GM12872 (cell line): ENCODE results near the gene PPP1R1B.

Experiments used
- CTCF ChIP-seq: IDR thresholded peaks from 3 replicates; pipeline ENCODE4 v1.5.1; 2011; ENCODE audit warnings: low read depth, mild to moderate bottlenecking, low read length, moderate library complexity; ENCODE audit not compliant: insufficient read depth

The PPP1R1B gene

DNA sequence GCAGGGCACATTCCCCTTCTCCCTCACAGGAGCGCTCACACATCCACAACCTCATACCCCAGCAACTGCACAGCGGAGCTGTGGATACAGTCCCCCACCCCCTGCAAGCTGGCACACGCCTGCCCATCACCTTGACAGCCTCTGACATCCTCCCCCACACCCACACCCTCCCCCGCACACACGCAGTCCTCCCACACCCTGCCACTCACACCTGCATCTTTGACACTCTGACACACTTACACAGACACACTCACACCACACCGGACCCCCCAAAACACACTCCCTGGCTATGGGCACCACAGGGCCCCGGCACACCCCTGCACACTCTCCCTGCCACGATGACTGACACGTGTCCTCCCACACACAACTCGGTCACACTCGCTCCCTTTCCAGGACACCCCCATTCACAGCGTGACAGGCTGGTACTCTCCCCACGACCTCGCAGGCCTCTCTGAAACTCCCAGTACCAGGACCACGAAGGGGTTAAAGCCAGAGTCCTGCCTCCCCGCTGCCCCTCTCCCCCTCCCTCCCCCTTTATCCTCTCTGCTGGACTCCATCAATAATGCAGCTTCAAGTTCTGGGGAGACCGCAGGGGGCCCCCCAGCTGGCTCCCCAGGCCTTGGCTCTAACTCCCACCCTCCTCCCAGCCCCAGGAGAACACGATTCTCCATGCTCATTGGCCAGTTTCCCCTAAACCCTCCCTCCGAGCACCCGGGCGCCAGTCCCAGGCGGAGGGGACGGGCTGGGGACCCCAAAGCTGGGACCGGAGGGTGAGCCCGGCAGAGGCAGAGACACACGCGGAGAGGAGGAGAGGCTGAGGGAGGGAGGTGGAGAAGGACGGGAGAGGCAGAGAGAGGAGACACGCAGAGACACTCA is at the start of gene PPP1R1B:
PPP1R1B (plus strand) TSS at position 782 of the 876 bp plus-strand sequence. CDS start 441 bp downstream, outside the sequence.
- no peak for TF ChIP-seq CTCF

DNA sequence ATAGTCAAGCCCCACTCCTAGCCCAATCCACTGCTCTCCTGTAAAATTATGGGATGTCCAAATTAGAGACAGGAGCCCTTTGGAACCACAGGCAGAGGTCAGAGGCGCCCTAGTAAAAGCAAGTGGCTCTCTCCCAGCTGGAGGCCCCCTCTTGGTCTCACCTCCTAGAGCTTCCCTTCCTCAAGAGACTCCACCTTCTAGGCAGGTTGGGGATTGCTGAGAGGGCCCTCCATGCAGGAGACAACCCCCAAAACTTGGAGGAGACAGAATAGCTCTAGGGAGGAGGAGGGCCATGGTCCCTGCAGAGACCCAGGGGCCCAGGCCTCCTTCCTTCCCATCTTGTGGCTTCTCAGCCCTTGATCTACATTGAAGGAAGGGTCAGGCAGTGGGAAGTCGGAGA is 48.5 kb upstream of the PPP1R1B start:
- no peak for TF ChIP-seq CTCF

DNA sequence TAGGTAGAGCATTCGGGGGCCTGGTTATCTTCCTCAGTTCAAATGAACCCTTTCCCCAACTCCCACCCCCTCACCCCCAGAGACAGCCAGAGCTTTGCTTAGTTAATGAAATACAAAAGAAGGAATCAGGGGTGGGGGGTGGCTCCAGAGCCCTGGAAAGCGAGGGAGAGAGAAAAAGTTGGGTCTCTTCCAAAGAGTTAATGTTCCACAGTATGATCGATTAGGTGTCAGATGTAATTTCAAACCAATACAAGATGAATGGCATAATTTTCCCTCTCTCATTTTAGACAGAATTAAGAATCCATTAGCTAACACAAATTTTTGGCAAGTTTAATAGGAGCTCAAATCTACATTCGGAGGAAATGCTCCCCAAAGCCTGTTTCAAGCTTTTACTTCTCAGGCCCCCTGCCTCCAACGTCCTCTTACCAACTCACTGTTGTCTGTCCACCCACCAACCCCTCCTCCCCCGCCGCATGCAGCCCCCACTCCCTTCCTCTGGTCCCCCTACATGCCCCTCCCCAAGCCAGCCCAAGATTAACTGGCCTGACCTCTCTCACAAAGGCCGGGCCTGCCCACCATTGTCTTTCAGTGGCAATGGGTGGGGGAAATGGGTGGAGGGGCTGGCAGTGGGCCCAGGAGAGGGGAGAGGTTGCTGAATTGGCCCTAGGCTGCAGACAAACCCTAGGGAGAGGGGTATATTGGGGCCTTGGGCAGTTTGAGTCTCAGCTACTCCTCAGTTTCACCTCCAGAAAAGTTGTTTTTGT is 47.3 kb upstream of the PPP1R1B start:
- no peak for TF ChIP-seq CTCF

GRCh38 chr17:39580082-39580468 is 46.7 kb upstream of the PPP1R1B start:
- no peak for TF ChIP-seq CTCF

- no peak for TF ChIP-seq CTCF
These were observed 45.5 kb upstream of the PPP1R1B start for GRCh38 chr17:39581071-39581758.

GRCh38 chr17:39581759-39582085 is 45.0 kb upstream of the PPP1R1B start:
- TF ChIP-seq CTCF, result no peak

GRCh38 chr17:39582658-39583057 is 44.1 kb upstream of the PPP1R1B start:
- TF ChIP-seq CTCF, result no peak
